RKO (cell line): ENCODE measurements around the gene BABAM2.

Experiments used
- DNase-seq: peaks from one replicate; pipeline ENCODE4 v3.0.0-alpha.2; 2016; ENCODE audit warnings: low spot score

BABAM2 gene

GRCh38 chr2:28380219-28380618, 489.7 kb downstream of the BABAM2 start:
- no peak for DNase-seq

GRCh38 chr2:28381225-28382180, 491.0 kb downstream of the BABAM2 start:
- no peak for DNase-seq

- DNase-seq, result no peak
Measured at GRCh38 chr2:28382755-28383154, 492.2 kb downstream of the BABAM2 start.

- peak; percentile 24 for DNase-seq
Measured at GRCh38 chr2:28387082-28387960, 496.8 kb downstream of the BABAM2 start.
